HS-27A (cell line): Measurements from ENCODE around the gene SLTM.
"Not testable (repeated sequence)": the region's sequence is repeated elsewhere in the genome, so short reads cannot be mapped to it uniquely, and the experiment has no call there.

ENCODE experiments used
- DNase-seq: peaks from one replicate; pipeline ENCODE4 v3.0.0-alpha.2; 2012; ENCODE audit warnings: low read depth, missing footprints

SLTM gene

GRCh38 chr15:58926823-58927222 is 6.7 kb downstream of the SLTM start:
- no peak for DNase-seq

GRCh38 chr15:58924327-58924726 is 9.2 kb downstream of the SLTM start:
- no peak for DNase-seq

GRCh38 chr15:58923696-58924300 is 9.7 kb downstream of the SLTM start:
- no peak for DNase-seq

GRCh38 chr15:58923284-58923683 is 10.2 kb downstream of the SLTM start:
- DNase-seq, result no peak

GRCh38 chr15:58921267-58921790 is 12.2 kb downstream of the SLTM start:
- no peak for DNase-seq

- DNase-seq, result not testable (repeated sequence)
Measured at GRCh38 chr15:58920447-58920846, 13.0 kb downstream of the SLTM start.

GRCh38 chr15:58919232-58919631 is 14.2 kb downstream of the SLTM start:
- DNase-seq, result no peak

- no peak for DNase-seq
Measured at GRCh38 chr15:58918239-58918638, 15.2 kb downstream of the SLTM start.

- DNase-seq, result not testable (repeated sequence)
Measured at GRCh38 chr15:58917613-58918129, 15.8 kb downstream of the SLTM start.

- no peak for DNase-seq
Measured at GRCh38 chr15:58916962-58917361, 16.5 kb downstream of the SLTM start.

- no peak for DNase-seq
Measured at GRCh38 chr15:58910456-58910855, 23.0 kb downstream of the SLTM start.

- no peak for DNase-seq
Measured at GRCh38 chr15:58909616-58910015, 23.9 kb downstream of the SLTM start.

- no peak for DNase-seq
Measured at GRCh38 chr15:58908550-58909309, 24.7 kb downstream of the SLTM start.

GRCh38 chr15:58900631-58901030 is 32.8 kb downstream of the SLTM start:
- DNase-seq, result no peak

GRCh38 chr15:58898150-58898680 is 35.3 kb downstream of the SLTM start:
- DNase-seq, result no peak

GRCh38 chr15:58889363-58889762 is 44.1 kb downstream of the SLTM start:
- no peak for DNase-seq

GRCh38 chr15:58886921-58887320 is 46.6 kb downstream of the SLTM start:
- no peak for DNase-seq

- DNase-seq, result not testable (repeated sequence)
Measured at GRCh38 chr15:58883926-58884325, 49.6 kb downstream of the SLTM start.

- no peak for DNase-seq
Measured at GRCh38 chr15:58882243-58882642, 51.2 kb downstream of the SLTM start.

- no peak for DNase-seq
Measured at GRCh38 chr15:58880320-58880719, 53.2 kb downstream of the SLTM start.

- no peak for DNase-seq
Measured at GRCh38 chr15:58877999-58878825, 55.3 kb downstream of the SLTM start.
